Middle frontal gyrus (tissue), 1 donor: ENCODE data around the gene ALG12.
"Not testable (repeated sequence)": the region's sequence is repeated elsewhere in the genome, so short reads cannot be mapped to it uniquely, and the experiment has no call there.

ENCODE experiments used
- DNase-seq: peaks from one replicate; pipeline ENCODE4 v3.0.0-alpha.2; 2015; ENCODE audit warnings: low spot score; ENCODE audit errors: extremely low spot score

The ALG12 gene

GRCh38 chr22:49946612-49947295 is 28.5 kb upstream of the ALG12 start:
- no peak for DNase-seq

GRCh38 chr22:49945042-49945794 is 27.0 kb upstream of the ALG12 start:
- DNase-seq, result not testable (repeated sequence)

GRCh38 chr22:49944399-49944891 is 26.2 kb upstream of the ALG12 start:
- DNase-seq, result no peak

GRCh38 chr22:49943771-49944398 is 25.6 kb upstream of the ALG12 start:
- DNase-seq, result no peak

- DNase-seq, result no peak
Observed at GRCh38 chr22:49943405-49943765, 25.1 kb upstream of the ALG12 start.

GRCh38 chr22:49942565-49943404 is 24.5 kb upstream of the ALG12 start:
- no peak for DNase-seq

GRCh38 chr22:49941507-49942316 is 23.5 kb upstream of the ALG12 start:
- DNase-seq, result no peak

GRCh38 chr22:49938565-49939136 is 20.4 kb upstream of the ALG12 start:
- no peak for DNase-seq

GRCh38 chr22:49937758-49938564 is 19.7 kb upstream of the ALG12 start:
- DNase-seq, result no peak

GRCh38 chr22:49936973-49937757 is 18.9 kb upstream of the ALG12 start:
- no peak for DNase-seq

- DNase-seq, result no peak
Observed at GRCh38 chr22:49936018-49936972, 18.1 kb upstream of the ALG12 start.

- no peak for DNase-seq
Observed at GRCh38 chr22:49935561-49935960, 17.3 kb upstream of the ALG12 start.

- DNase-seq, result no peak
Observed at GRCh38 chr22:49934891-49935557, 16.8 kb upstream of the ALG12 start.

- no peak for DNase-seq
Observed at GRCh38 chr22:49934160-49934890, 16.1 kb upstream of the ALG12 start.

GRCh38 chr22:49933236-49934159 is 15.3 kb upstream of the ALG12 start:
- no peak for DNase-seq
